NCI-H2029 (cell line): Measurements from ENCODE around the gene CENPT.
A peak's percentile ranks its signal among the peaks of the same experiment; 100 is the strongest.

Source experiments
- DNase-seq: peaks from one replicate; lab custom pipeline; 2025; lab: John Stamatoyannopoulos, UW

The CENPT gene, protein sequence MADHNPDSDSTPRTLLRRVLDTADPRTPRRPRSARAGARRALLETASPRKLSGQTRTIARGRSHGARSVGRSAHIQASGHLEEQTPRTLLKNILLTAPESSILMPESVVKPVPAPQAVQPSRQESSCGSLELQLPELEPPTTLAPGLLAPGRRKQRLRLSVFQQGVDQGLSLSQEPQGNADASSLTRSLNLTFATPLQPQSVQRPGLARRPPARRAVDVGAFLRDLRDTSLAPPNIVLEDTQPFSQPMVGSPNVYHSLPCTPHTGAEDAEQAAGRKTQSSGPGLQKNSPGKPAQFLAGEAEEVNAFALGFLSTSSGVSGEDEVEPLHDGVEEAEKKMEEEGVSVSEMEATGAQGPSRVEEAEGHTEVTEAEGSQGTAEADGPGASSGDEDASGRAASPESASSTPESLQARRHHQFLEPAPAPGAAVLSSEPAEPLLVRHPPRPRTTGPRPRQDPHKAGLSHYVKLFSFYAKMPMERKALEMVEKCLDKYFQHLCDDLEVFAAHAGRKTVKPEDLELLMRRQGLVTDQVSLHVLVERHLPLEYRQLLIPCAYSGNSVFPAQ

DNA sequence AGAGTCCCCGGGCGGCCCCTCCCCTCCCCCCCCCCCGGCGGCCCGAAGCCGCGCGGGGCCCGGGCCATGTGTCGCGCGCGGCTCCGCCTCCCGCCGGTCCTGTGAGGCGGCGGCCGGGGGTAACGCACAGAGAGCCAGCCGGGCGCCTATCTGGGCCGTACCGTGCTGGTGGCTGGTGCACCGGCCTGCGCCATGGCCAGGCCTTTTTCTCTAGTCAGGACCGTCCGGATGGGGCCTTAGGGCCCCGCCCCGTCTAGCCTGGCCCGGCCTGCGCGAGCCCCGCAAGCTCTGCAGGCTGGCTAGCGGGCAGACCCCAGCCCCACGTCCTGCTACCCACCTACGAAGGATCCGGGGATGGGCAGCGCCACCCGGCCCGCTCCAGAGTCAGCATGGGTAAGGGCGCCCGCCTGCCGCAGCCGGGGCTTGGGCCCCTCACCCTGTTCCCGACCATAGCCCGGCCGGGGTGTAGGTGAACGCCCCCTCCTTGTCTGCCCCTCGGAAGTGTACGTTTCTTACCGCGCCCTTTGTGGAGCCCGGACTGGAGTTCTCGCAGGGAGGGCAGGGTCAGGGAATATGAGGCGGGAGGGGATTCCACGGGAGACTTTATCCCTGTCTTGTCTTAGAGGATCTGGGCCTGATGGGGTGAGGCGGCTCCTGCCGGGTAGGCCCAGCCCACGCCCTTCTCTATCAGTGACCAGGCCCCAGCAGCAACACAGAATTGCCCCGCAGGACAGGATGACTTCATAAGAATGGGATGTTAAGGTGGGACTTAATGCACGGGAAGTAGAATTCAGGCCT lies at the start of gene CENPT:
TSS of gene CENPT (minus strand) at position 630 of the 798 bp plus-strand sequence. CDS start 13,834 bp downstream, outside the sequence.
- no peak for DNase-seq

DNA sequence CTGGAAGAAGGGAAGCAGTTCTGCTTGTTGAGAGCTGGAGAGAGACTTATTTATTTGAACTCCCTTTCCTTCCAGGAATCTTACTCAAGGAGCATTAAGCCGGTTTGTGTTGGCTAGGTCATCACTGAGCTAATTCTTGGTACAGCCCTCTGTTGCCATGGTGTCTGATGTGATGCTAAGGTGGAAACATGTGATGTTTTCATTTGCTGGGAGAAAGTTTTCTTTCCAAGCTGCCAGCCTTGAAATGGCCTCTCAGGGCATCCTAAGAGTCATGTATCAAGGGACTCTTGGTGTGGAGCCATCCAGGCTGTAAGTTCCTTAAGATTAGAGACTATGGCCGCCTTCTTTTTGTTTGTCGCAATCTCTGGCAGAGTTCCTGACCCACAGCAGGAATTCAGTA lies 49.7 kb upstream of the CENPT start:
- DNase-seq: no peak

DNA sequence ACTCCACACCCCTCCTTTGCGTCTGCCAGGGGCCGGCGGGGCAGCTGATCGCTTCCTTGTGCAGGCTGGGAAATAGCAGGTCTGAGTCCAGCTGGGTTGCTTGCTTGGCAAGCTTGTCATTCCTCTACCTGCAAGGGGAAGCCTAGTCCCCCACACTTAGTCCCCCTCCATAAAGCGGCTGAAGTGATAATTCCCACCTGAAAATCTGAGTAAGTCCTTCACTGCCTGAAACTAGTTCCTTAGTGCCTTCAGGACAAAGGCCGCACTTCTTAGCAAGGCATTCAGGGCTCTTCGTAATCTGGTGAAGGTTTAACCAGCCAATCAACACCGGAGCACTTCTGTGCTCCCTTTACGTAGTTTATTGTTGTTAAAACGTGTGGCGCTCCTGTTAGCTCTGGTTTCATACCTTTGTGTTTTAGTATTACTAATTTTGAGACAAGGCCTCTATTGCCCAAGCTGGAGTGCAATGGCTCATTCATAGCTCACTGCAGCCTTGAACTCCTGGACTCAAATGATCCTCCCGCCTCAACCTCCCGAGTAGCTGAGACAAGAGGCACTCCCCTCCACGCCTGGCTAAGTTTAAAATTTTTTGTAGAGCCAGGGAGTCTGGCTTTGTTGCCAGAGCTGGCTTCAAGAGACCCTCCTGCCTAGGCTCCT lies 46.4 kb upstream of the CENPT start:
- no peak for DNase-seq

DNA sequence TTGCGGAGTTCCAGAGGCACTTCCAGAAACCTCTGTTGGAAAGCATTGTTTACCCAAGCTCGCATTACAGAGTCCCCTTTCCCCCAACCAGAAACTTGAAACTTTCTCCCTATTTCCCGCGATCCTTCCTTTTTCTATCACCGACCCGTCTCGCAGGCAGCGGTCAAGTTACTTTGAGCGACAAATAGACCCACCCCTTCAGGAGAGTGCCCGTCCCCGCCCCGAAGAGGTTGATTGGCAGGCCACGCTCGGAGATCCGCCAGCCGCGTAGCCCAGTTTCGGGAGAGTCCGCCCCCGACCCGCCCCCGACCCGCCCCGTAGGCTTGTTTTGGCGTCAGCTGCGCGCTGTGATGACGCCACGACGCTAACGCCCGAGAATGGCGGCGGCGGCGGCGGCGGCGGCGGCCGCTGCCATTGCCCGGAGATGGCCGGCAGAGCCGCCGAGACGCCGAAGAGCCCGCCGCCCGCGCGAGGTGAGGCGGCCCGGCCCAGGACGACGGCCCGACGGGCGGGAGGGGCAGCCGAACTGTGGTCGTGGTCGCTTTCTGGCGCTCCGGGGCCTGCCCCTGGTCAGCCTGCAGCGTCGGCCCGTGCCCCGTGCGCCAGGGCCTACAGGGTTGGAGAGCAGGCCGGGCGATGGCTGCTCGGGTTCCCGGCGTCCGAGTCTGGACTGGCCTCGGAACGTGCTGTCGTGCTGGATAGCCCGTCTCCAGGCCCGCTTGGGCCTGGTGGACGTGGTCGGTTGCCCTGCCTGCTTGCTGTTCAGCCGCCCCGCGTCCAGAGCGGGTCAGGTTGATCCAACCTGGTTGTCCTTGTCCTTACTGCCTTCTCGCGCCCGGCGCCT lies 45.6 kb upstream of the CENPT start, which contains the start of gene PSKH1:
TSS of gene PSKH1 (plus strand) at position 356 of the 844 bp plus-strand sequence. CDS start 15,496 bp downstream, outside the sequence.
- DNase-seq: peak; percentile 85

DNA sequence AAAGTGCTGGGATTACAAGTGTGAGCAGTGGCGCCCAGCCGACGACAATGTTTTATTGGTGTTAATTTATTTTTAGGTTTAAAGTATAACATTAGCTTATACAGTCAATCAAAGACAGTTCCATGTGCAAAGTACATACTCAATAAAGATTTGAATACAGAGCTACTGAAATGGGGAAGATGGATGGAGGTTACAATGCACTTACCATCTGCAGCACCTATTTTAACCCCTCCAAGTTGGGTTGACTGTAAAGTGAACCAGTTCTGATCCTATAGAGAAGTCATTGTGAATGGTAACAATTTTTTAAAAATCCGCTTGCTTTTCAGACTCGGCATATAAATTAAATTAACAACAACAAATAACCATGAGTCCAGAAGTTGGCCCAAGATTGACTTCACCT lies 44.9 kb upstream of the CENPT start:
- no peak for DNase-seq

DNA sequence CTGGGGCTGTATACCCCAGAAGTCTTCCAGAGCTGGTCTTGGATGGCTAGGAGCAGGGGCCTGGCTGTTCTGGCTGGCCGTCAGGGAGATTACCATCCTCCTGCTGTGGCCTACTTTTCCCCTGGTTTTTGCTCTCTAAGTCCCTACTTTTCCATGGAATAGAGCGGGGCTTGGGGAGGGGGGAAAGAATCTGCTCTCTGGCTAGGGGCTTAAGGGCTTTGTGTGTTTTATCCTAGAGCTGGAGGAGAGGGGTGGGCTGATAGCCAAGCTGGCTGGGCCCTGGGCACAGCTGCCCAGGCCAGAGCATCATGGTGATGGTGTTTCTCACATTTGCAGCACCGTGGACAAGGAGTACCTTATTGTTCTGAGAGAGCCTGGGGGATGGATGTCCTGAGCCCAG lies 40.8 kb upstream of the CENPT start:
- DNase-seq: no peak

DNA sequence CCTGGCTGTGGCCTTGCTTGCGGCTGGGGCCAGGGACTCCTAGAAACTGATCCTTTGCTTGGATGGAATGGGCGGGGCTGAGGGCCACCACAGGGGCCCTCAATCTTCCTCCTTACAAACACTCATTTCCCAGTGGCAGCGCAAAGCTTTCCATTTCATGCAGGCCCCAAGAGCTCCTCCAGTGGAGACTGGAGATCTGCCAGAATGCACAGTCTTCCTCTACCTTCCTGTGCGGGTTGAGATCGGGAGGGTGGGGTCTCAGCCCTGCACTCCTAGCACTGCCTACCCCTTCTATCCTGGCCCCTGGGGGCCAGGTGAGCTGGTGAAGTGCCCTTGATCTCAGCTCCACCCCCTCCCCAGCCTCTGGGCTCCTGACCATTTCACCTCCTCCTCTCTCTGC lies 38.9 kb upstream of the CENPT start:
- DNase-seq: no peak

DNA sequence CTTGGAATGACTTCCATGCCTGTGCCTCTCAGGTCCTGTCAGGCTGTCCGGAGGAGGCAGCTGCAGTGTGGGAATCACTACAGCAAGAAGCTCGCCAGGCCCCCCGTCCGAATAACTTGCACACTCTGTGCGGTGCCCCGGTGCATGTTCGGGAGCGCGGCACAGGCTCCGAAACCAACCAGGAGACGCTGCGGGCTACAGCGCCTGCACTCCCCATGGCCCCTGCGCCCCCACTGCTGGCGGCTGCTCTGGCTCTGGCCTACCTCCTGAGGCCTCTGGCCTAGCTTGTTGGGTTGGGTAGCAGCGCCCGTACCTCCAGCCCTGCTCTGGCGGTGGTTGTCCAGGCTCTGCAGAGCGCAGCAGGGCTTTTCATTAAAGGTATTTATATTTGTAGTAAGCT lies 38.5 kb upstream of the CENPT start:
- no peak for DNase-seq

DNA sequence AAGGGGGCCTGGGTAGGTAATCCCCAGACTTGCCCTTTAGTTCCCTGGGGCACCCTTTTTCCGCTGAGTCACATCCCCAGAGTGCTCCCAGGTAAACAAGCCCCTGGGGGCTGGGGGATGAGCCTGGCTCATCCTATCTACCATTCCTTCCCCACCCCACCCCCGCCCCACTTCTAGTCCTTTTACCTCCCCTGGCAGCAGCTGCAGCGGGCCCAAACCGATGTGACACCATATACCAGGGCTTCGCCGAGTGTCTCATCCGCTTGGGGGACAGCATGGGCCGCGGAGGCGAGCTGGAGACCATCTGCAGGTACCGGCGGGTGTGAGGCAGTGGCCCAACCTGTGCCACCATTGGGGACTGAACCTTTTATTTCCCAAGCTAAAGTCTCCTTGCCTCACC lies 38.1 kb upstream of the CENPT start:
- no peak for DNase-seq

DNA sequence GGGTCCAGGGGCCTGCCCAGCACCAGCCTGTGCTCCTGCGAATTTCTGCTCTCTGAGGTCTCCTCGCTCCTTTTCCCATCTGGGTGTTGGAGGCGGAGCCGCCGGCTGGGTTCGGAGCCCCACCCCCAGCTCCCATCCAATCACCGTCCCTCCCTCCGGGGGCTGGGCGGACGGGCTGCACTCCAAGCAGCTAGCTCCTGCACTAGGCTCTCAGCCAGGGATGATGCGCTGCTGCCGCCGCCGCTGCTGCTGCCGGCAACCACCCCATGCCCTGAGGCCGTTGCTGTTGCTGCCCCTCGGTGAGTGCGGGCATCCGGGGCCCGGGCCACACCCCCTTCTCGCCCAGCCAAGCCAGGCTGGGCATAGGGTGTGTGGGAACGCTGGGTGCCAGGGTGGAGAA lies 37.2 kb upstream of the CENPT start, which contains the start of gene NRN1L:
TSS of gene NRN1L (plus strand) at position 202 of the 400 bp plus-strand sequence. CDS start at position 221, 19 bp downstream.
- peak; percentile 64 for DNase-seq

DNA sequence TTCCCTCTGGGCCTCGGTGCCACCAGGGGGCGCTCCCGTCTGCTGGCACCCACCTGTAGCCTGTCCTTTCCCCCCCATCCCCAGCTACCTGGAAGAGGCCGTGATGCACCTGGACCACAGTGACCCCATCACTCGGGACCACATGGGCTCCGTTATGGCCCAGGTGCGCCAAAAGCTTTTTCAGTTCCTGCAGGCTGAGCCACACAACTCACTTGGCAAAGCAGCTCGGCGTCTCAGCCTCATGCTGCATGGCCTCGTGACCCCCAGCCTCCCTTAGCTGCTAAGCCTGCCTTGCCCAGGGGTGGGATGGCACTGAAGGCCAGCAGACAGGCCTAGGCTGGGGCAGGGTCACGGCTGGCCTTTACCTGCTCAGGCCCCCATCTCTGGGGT lies 36.4 kb upstream of the CENPT start:
- DNase-seq: peak; percentile 37

DNA sequence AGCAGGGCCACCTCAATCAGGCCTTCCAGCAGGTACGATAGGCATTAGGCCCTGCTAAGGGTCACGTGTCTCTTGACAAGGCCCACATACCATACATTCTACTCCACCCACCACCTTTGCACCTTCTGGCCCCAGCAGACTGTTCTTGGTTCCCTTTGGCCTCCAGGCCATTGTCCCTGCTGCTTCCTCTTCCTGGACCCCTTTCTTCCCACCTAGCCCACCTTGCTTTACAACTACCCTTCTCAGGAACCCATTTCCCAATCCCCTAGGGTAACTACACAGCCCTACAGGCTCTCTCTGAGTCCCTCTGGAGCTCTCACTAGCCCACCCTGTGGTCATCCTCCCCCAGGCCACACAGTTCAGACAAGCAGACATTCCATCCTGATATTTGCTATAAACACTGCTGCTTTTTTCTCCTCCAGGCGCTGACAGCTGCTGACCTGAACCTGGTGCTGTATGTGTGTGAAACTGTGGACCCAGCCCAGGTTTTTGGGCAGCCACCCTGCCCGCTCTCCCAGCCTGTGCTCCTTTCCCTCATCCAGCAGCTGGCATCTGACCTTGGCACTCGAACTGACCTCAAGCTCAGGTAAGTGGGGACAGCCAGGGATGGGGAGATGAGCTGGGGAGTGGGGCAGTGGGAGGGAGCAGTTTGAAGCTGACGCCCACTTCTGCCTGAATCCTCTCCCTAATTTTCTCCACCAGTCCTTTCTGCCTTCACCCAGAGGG lies 35.8 kb upstream of the CENPT start:
- no peak for DNase-seq

DNA sequence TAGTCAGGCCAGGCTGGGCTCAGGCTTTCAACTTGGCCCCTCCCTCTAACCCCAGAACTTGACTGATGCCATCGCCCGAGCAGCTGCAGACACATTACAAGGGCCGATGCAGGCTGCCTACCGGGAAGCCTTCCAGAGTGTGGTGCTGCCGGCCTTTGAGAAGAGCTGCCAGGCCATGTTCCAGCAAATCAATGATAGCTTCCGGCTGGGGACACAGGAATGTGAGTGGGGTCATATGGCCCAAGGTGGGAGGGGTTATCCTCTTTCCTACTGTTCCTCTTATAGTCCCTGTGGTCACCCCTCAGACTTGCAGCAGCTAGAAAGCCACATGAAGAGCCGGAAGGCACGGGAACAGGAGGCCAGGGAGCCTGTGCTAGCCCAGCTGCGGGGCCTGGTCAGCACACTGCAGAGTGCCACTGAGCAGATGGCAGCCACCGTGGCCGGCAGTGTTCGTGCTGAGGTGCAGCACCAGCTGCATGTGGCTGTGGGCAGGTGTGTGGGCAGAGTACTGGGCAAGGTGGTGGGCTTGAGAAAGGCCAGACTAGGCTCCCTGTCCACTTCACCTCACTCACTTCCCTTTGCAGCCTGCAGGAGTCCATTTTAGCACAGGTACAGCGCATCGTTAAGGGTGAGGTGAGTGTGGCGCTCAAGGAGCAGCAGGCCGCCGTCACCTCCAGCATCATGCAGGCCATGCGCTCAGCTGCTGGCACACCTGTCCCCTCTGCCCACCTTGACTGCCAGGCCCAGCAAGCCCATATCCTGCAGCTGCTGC lies 35.1 kb upstream of the CENPT start:
- no peak for DNase-seq

DNA sequence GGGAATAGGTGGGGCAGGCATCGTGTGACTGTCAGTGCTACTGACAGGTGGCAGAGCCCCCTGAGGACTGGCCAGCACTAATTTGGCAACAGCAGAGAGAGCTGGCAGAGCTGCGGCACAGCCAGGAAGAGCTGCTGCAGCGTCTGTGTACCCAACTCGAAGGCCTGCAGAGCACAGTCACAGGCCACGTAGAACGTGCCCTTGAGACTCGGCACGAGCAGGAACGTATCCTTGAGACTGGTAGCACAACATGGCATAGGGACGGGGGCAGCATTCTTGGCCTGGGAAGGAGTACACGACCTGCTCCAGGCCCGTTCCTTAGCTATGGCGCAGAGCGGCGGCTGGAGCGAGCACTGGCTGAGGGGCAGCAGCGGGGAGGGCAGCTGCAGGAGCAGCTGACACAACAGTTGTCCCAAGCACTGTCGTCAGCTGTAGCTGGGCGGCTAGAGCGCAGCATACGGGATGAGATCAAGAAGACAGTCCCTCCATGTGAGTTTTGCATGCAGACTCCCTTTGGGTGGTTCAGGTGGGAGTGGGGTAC lies 34.2 kb upstream of the CENPT start:
- DNase-seq: no peak

DNA sequence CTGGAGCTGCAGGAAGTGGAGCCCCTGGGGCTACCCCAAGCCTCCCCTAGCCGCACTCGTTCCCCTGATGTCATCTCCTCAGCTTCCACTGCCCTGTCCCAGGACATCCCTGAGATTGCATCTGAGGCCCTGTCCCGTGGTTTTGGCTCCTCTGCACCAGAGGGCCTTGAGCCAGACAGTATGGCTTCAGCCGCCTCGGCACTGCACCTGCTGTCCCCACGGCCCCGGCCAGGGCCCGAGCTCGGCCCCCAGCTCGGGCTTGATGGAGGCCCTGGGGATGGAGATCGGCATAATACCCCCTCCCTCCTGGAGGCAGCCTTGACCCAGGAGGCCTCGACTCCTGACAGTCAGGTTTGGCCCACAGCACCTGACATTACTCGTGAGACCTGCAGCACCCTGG lies 33.1 kb upstream of the CENPT start:
- DNase-seq: no peak

DNA sequence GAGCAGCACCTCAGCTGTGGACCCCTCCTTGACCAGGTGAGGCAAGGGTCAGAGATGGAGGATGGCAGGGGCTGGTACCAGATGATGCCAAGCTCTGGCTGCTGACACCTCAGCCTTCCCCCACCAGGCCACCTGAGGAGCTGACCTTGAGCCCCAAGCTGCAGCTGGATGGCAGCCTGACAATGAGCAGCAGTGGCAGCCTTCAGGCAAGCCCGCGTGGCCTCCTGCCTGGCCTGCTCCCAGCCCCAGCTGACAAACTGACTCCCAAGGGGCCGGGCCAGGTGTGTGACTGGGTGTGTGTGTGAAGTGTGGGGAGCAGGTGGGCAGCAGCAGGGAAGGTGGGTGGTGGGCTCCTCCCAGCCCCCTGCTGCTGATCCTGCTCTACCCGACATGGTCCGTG lies 32.4 kb upstream of the CENPT start:
- DNase-seq: no peak

DNA sequence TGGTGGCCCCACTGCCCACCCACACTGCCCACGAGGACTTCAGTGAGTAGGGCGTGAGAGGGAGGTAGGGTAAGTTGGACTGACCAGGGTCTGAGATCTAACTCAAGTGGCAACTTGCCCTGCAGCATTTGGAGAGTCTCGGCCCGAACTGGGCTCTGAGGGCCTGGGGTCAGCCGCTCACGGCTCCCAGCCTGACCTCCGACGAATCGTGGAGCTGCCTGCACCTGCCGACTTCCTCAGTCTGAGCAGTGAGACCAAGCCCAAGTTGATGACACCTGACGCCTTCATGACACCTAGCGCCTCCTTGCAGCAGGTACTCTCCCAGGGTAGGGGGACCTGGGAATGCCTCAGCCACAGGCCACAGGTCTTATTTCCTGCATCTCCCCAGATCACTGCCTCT lies 32.0 kb upstream of the CENPT start:
- no peak for DNase-seq

DNA sequence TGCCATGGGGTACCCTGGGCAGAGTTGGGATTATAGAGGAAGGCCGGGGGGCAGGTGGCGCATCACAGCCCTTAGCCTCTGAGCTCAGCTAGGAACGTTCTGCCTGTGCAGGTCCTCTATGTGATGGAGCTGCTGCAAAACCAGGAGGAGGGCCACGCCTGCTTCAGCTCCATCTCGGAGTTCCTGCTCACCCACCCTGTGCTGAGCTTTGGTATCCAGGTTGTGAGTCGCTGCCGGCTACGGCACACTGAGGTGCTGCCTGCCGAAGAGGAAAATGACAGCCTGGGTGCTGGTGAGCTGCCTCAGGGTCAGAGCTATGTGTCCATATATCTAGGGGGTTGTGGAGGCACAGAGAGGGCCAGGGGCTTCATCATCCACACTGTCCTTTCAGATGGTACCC lies 31.4 kb upstream of the CENPT start:
- no peak for DNase-seq

DNA sequence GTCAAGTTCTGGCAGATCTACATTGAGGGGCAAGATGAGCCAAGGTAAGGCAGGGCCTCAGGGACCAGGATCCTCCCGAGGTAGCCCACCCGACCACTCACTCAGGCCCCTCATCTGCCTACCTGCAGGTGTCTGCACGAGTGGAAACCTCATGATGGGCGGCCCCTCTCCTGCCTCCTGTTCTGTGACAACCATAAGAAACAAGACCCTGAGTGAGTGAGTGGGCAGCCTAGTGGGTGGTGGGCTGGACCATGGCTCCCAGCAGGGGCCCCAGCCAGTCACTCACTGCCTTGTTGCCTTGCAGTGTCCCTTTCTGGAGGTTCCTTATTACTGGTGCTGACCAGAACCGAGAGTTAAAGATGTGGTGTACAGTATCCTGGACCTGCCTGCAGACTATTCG lies 30.7 kb upstream of the CENPT start:
- DNase-seq: no peak

DNA sequence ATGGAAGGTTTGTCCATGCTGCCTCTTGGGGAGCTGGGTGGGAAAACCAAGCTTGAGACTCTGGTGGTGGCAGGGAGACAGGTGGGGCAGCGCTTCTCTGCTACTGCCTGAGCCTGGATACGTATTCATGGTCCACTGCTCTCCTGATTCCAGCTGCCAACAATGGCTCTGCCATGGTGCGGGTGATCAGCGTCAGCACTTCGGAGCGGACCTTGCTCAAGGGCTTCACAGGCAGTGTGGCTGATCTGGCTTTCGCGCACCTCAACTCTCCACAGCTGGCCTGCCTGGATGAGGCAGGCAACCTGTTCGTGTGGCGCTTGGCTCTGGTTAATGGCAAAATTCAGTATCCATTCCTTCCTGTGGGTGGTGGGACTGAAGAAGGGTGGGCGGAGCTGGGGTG lies 29.6 kb upstream of the CENPT start:
- no peak for DNase-seq
